ENCODE data around the gene THOC2. TPM values are rescaled to one million over a fixed set of nuclear protein-coding genes. Genes with fewer than 3 reads are reported as not detected.

THOC2 gene
- total RNA-seq, 1 donor from 2014 or later, result 33.0 TPM

DNA sequence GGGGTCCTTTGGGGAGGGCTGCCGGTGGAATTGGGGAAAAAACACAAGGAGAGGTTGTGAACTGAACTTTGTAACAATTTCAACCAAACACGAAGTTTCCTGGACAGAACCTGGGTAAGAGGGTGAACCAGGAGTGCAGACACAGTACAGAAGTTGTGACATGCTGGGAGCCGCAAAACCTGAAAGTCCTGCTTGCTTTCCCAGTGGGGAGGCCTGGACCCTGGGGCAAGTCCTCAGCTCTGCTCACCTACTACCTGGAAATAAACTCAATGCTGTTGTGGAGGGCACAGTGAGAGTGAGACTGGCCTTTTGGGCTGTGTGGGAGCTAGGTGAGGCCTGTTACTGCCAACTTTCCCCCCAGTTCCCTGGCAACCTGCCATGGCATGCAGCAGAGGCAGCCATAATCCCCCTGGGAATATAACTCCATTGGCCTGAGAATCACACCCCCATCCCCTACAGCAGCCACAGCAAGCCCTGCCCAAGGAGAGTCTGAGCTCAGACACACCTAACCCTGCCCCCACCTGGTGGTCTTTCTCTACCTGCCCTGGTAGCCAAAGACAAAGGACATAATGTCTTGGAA is 162.8 kb downstream of the THOC2 start:
- ATAC-seq, result peak; percentile 79

DNA sequence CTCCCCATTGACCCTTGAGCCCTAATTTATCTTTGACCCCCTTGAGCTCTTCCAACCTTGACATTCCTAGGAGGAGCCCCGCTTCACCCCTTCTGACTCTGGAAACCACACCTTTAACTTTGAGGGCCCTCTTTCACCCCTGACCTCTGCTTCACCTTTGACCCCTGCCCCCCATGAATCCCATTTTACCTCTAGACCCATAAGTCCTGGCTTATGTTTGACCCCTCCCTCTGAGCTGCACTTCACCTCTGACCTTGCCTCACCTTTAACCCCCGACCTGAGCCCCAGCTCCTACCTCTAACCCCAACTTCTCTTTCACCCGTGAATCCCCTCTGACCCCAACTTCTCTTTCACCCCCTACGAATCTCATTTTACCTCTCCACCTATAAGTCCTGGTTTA is 169.7 kb downstream of the THOC2 start:
- ATAC-seq, result no peak

DNA sequence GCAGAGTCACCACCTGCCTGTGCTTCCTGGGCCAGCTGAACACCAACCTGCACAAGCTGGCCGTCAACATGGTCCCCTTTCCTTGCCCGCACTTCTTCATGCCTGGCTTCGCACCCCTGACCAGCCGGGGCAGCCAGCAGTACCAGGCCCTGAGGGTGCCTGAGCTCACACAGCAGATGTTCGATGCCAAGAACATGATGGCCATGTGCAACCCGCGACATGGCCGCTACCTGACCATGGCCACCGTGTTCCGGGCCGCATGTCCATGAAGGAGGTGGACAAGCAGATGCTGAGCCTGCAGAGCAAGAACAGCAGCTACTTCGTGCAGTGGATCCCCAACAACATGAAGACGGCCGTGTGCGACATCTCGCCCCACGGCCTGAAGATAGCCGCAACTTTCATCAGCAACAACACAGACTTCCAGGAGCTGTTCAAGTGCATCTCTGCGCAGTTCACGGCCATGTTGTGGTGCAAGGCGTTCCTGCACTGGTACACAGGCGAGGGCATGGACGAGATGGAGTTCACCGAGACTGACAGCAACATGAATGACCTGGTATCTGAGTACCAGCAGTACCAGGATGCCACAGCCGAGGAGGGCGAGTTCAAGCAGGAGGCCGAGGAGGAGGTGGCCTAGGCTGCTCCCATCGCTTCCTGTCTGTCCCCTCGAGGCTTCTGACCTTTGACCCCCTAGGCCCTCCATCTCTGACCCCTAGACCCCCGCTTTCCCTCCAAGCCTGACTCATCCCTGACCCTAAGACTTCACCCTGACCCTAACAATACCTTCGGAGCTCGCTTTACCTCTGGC is 170.3 kb downstream of the THOC2 start:
- ATAC-seq, result no peak

DNA sequence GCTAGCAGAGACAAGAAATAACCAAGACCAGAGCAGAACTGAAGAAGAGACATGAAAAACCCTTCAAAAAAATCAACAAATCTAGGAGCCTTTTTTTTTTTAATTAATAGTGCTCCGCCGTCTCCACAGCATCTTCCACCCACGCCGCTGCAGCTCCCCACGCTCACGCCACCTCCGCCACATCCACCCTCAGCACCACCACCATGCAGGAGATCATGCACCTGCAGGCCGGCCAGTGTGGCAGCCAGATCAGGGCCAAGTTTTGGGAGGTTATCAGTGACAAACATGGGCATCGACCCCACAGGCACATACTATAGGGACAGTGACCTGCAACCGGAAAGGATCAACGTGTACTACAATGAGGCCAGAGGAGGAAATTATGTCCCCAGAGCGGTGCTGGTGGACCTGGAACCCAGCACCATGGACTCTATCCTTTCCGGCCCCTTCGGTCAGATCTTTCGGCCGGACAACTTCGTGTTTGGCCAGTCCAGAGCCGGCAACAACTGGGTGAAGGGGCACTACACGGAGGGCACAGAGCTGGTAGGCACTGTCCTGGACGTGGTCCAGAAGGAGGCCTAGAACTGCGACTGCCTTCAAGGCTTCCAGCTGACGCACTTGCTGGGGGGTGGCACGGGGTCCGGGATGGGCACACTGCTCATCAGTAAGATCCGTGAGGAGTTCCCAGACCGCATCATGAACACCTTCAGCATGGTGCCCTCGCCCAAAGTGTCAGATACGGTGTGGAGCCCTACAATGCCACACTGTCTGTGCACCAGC is 171.2 kb downstream of the THOC2 start:
- ATAC-seq, result no peak

DNA sequence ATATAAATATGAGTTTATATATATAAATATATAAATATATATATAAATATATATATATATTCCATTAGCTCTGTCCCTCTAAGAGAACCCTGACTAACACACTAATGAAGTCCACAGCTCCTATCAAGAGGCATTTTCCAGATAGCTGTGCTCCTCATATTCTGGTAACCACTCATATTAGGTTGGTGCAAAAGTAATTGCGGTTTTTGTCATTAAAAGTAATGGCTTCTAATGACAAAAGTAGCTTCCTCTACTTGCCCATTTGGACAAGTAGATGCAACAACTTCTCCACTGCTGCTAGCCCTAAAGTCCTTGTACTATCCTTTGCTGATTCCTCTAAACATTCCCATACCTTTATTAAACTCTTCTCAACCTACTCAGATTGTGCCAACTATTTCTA is 182.0 kb downstream of the THOC2 start:
- no peak for ATAC-seq

Other genes starting within 250 kb of the THOC2 start
- gene XIAP, start 127.0 kb upstream of the THOC2 start, total RNA-seq, result 45.2 TPM
- gene STAG2, start 228.7 kb upstream of the THOC2 start, total RNA-seq, result 40.6 TPM

Data from esophagus mucosa (tissue), 1 donor.